PFSK-1 (cell line): ENCODE results near the gene DAB1.

Source experiments
- FOXP2 ChIP-seq: optimal IDR thresholded peaks from 2 replicates; pipeline ENCODE3; 2011; ENCODE audit warnings: borderline replicate concordance, control low read depth, inconsistent platforms; ENCODE audit not compliant: insufficient read depth; ENCODE audit errors: extremely low read length, extremely low read depth
- POLR2AphosphoS5 ChIP-seq: IDR thresholded peaks from 2 replicates; pipeline ENCODE4 v1.6.1; 2012; ENCODE audit warnings: low read depth, mild to moderate bottlenecking, control low read depth, low read length, moderate library complexity
- REST ChIP-seq, 2 experiments: IDR thresholded peaks; 2 replicates each; pipeline versions ENCODE4 v1.6.1 to v1.8.0; 2011 to 2012; ENCODE audit warnings: low read depth in 2 of 2, low read length in 2 of 2, control low read depth in 1 of 2, inconsistent platforms in 1 of 2, mild to moderate bottlenecking in 1 of 2, moderate library complexity in 1 of 2; ENCODE audit not compliant: insufficient read depth in 1 of 2
- SIN3A ChIP-seq: IDR thresholded peaks from 2 replicates; pipeline ENCODE4 v1.6.1; 2012; ENCODE audit warnings: mild to moderate bottlenecking, low read length, moderate library complexity, borderline replicate concordance; ENCODE audit not compliant: insufficient read depth
- TAF1 ChIP-seq: IDR thresholded peaks from 2 replicates; pipeline ENCODE4 v1.6.1; 2012; ENCODE audit warnings: low read length, control low read depth, borderline replicate concordance; ENCODE audit not compliant: insufficient read depth

The DAB1 gene

GRCh38 chr1:57393058-57393584, 30.7 kb downstream of the DAB1 start:
- TF ChIP-seq SIN3A (no peak), POLR2AphosphoS5 (no peak), REST (IDR thresholded peaks at IDR 0.05; ENCODE audit: insufficient read depth in 1 of 2, low read depth in 2 of 2, low read length in 2 of 2) (no peak), TAF1 (no peak), FOXP2 (no peak)

DNA sequence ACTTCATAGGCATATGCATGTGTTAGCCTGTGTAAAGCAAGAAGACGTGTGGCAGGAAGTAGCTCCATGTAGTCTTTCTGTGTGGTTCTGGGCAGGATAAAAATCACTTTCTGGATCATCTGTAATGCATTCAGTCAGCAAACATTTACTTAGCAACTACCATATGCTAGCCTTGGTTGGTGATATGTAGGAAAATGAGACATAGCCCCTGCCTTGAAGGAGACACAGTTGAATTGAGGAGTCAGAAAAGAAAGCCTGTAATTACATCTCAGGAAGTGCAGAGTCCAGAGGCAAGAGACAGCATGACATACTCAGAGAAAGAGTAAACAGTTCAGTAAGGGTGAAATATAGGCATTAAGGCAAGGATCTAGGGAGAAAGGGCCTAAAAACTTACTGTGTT, 38.5 kb downstream of the DAB1 start:
- TF ChIP-seq POLR2AphosphoS5 (no peak), TAF1 (no peak), SIN3A (no peak)

- TF ChIP-seq REST (IDR thresholded peaks at IDR 0.05; ENCODE audit: insufficient read depth in 1 of 2, low read depth in 2 of 2, low read length in 2 of 2), result no peak
- TF ChIP-seq FOXP2, result no peak
- TF ChIP-seq SIN3A, result no peak
- TF ChIP-seq POLR2AphosphoS5, result no peak
- TF ChIP-seq TAF1, result no peak
Observed at GRCh38 chr1:57384901-57385300, 39.0 kb downstream of the DAB1 start.

DNA sequence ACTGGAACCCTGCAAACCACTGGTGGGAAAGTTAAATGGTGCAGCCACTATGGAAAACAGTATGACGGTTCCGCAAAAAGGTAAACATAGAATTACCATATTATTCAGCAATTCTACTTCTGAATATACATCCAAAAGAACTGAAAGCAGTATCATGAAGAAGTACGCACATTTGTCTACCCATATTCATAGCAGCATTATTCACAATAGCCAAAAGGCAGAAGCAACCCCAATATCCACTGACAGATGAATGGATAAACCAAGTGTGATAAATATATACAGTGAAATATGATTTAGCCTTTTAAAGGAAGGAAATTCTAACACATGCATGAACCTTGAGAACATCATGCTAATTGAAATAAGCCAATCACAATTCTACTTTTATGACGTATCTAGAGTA, 39.6 kb downstream of the DAB1 start:
- TF ChIP-seq POLR2AphosphoS5, result no peak
- TF ChIP-seq SIN3A, result no peak
- no peak for TF ChIP-seq TAF1
- no peak for TF ChIP-seq REST (IDR thresholded peaks at IDR 0.05; ENCODE audit: insufficient read depth in 1 of 2, low read depth in 2 of 2, low read length in 2 of 2)
- TF ChIP-seq FOXP2, result no peak

DNA sequence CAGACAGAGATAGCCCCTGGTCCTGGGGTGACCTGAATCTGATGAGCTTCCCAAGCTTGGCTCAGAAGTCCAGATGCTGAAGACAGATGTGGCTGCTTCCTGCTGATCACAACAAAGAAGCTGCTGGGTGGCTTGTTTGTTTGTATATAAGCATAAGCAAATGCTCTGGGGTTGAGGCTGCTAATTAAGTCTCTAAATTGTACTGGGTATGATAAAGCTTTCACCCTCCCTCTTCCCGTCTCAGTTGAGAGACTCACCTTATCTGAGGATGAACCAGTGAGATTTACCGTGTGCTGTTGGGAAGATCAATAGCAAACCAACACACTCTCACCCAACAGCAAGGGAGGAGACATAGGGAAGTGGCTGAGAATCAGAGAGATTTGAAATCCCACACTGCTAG, 42.0 kb downstream of the DAB1 start:
- TF ChIP-seq SIN3A (no peak), TAF1 (no peak), POLR2AphosphoS5 (no peak), FOXP2 (no peak), REST (IDR thresholded peaks at IDR 0.05; ENCODE audit: insufficient read depth in 1 of 2, low read depth in 2 of 2, low read length in 2 of 2) (no peak)

DNA sequence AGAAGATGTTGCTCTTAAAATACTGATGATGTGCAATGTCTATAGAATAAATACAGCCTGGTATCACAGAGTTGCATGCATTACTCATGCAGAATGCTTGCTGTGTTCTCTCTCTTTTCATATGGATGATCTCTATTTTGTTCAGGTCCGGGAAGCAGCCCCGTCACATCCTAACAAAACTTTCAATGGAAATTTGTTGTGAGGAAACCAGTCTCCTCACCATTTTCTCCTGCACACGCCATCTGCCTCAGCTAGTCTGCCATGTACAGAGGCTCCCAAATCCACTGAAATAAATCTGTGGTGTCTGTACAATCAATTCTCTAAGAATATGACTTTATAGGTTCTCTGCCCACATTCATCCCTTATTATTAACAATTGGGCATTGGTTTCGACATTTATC, 42.4 kb downstream of the DAB1 start:
- TF ChIP-seq FOXP2 (no peak), POLR2AphosphoS5 (no peak), TAF1 (no peak)
